Activated CD4-positive, alpha-beta T cell treated with anti-CD3 and anti-CD28 coated beads, Interleukin-2, Interleukin-6, amounts not matched to agents 100 ng/mL and 50 ng/mL, durations not matched to agents 16 hours and 8 hours (primary cell): ENCODE data around the gene FAM222A.

Experiments used
- DNase-seq: peaks from one replicate; pipeline ENCODE4 v3.0.0-alpha.2; 2020

Gene FAM222A

GRCh38 chr12:109762071-109762672 lies 48.5 kb downstream of the FAM222A start:
- no peak for DNase-seq

GRCh38 chr12:109762673-109763191 lies 49.1 kb downstream of the FAM222A start:
- DNase-seq = no peak

- DNase-seq = peak; percentile 78
Measured at GRCh38 chr12:109763201-109763841, 49.7 kb downstream of the FAM222A start.

- DNase-seq = no peak
Measured at GRCh38 chr12:109764123-109764522, 50.5 kb downstream of the FAM222A start.

DNA sequence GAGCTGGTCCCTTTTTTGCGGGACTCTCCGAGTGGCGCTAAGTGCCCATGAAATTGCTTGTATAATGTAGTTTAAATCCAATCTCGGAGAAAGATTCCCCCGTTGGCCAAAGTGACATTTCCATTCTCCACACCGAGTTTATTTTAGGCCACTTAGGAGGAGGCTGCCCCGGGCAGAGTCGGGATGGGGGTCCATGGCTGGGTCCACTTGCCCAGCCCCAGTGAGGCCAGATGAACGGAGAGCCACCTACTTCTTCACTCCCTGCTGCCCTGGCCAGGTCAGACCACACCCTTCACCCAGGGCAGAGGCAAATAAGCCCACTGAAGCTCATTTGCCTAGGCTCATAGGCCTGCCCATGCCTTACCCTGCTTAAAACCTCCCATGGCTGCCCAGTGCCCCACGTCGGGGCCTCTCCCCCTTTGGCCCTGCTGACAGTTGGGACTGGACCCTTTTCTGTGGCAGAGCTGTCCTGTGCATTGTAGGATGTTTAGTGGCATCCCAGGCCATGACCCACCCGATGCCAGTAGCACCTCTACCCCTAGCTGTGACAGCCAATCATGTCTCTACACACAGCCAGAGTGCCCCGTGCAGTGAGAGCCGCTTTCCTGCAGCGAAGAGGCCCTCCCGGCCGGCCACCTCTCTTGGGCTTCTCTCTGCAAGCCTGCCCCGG lies 51.3 kb downstream of the FAM222A start:
- DNase-seq = no peak

- no peak for DNase-seq
Measured at GRCh38 chr12:109765446-109765810, 51.8 kb downstream of the FAM222A start.

DNA sequence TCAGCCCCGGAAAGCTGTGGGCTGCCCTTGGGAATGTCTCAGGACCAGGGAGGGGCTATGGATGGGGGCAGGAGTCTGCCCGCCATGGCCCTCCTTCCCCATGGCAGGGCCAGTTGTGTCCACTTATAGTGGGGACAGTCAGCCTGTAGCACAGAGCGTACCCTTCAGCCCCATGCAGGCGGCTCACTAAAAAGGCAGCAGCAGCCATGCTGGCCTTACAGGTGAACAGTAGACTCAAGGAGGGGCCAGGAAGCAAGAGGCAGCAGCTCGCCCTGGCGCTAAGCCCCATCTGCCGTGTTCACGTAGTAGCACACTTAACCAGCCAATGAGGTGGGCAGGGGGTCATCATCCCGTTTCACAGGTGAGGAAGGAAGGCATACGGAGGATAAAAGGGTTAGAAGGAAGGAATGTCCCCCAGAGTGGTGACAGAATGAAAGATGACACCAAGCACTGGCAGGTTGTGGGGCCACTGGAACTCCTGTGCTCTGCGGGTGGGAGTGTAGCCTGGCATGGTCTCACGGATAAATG lies 52.7 kb downstream of the FAM222A start:
- DNase-seq = no peak

DNA sequence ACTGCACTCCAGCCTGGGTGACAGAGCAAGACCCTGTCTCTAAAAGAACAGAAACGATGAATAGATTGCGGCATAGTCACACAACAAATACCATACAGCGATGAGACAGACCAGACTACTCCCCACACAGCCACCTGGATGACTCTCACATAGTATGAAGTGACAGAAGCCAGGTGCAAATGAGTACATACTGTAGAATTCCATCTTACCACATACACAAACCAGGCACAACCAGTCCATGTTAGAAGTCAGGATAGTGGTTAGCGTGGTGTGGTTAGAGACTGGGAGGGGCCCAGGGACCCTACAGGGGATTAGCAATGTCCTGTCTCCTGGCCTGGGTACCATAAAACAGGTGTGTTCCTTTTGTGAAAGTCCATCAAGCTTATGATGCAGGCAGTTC lies 53.8 kb downstream of the FAM222A start:
- DNase-seq = no peak

GRCh38 chr12:109767991-109768900 lies 54.6 kb downstream of the FAM222A start:
- DNase-seq = no peak

DNA sequence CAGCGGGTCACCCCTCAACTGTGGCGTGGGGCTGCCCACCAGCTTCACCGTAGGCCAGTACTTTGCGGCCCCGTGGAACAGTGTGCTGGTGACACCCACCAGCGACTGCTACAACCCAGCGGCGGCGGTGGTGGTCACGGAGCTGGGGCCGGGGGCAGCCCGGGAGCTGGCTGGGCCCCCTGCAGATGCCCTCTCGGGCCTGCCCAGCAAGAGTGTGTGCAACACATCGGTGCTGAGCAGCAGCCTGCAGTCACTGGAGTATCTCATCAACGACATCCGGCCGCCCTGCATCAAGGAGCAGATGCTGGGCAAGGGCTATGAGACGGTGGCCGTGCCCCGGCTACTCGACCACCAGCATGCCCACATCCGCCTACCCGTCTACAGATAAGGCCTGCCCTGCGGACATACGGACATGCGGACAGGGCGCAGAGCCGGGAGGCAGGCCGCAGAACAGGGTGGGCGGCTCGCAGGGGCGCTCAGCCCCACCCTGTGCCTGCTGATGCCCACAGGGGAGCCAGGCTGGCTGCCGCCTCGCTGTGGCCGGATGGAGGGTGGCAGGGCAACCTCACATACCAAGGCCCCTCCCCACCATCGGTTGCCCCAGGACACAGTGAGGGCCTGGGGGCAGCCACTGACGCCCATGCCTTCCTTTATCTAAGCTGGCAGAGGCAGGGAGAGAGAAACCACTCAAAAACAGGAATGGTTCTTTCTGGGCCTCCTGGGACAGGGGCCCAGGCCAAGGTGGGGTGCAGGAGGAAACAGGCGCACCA lies 55.5 kb downstream of the FAM222A start:
- no peak for DNase-seq

GRCh38 chr12:109770104-109770860 lies 56.7 kb downstream of the FAM222A start:
- no peak for DNase-seq

DNA sequence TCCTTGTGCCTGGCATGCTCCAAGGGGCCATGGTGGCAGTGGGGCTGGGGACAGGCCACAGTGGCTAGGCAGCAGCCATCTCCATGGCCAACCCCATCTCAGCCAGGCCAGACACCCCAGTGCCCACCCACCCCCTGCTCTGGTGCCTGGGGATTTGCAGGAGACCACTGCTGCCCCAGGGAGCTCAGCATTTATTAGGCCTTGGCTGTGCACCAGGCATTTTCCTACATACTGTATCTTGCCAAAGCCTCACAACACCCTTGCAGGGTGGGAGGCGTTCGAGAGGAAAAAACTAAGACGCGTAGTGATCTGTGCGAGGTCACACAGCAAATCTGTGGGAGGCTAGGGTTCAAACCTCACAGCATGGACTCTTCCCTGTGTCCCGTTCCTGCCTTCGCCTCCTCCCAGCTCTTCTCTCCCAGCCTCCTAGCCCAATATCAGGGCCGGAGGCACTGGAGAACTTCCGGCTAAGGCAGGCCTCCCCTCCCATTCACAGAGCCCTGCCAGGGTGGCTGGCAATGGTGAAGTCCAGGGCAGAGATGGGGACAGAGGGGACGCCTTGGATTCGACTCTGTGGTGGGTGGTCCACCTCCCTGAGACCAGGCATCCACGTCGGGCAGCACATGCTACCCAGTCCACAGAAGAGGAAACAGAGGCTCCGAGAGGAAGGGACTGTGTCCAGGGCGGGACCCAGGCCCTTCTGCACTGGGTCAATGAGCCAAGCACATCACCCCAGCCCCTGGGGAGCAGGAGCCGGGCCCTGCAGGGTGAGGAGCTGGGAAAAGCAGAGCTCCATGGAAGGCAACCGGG lies 57.4 kb downstream of the FAM222A start:
- no peak for DNase-seq

GRCh38 chr12:109771746-109772621 lies 58.4 kb downstream of the FAM222A start:
- DNase-seq = no peak

- no peak for DNase-seq
Measured at GRCh38 chr12:109772622-109773321, 59.1 kb downstream of the FAM222A start.

GRCh38 chr12:109773384-109774011 lies 59.9 kb downstream of the FAM222A start:
- no peak for DNase-seq

DNA sequence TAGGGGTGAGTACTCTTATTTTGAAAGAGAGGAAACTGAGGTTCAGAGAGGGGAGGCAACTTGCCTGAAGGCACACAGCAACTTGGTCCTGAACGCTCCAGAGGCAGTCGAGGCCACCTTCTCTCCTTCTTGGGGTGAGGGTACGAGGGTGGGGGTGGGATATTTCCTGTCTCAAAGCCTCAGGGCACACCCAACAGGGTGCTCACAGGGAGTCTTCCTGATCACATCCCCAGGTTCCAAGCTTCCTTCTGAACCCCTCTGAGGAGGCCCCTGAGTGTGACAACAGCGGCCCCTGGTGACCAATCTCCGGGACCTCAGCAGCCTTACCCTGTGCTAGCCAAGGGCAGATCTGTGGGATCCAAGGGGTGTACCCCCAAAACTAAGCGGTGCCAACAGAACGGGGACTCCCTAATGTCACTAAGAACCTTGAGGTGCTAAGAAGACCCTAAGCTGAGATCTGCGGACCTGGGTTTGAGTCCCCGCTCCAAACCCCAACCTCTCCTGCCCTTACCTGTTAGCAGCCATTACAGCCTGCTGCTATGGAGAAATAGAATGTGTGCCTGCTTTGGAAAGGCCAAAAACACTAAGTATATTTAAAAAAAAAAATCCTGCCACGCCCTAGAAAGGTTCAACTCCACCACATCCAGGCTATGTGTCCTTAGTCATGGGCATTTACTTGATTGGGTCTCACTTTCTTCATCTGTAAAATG lies 61.7 kb downstream of the FAM222A start:
- peak; percentile 75 for DNase-seq

DNA sequence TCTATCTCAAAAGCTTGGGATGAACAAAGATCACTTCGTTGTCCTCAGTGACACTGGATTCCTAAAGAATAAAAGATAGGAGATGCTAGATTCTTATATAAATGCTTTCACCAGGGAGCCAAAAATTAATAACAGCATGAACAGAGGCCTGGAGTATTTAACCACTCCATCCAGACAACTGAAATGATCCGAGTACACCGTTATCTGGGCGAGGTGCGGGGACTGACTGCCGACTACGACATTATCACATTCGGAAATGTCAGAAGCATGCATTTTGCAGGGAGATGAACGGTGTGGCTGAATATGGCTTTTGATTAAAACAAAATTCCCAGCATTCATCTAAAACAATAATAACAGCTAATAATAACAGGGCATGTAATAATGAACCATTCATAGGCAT lies 63.0 kb downstream of the FAM222A start:
- DNase-seq = no peak
